IMR-90 (cell line): ENCODE data around the gene XCR1. TPM values are rescaled to one million over a fixed set of nuclear protein-coding genes. Genes with fewer than 3 reads are reported as not detected.

Source experiments
- ATAC-seq: fragments of 200-7000 bp; cut with Tn5 transposase; 2 replicates; pipeline ENCODE4 v1.9.1; 2020; ENCODE audit warnings: low read depth, mild to moderate bottlenecking, moderate library complexity
- BruUV-seq: library from RNA; stranded (reverse); fragments of 400-500 nt; replicated peaks from 2 replicates; lab custom pipeline; 2021; lab: Mats Ljungman, UMichigan
- CTCF ChIA-PET: fragments of 300-600 bp; formaldehyde crosslinking; extraction: SDS; loops from one replicate; lab custom pipeline; 2021; ENCODE audit warnings: antibody characterized with exemption; lab: Yijun Ruan, JAX
- POLR2A ChIA-PET: fragments of 300-600 bp; sonication (Branson Sonifier 250); formaldehyde crosslinking; loops from one replicate; lab custom pipeline; 2022; ENCODE audit warnings: antibody characterized with exemption; ENCODE audit not compliant: unreplicated experiment; lab: Charles Lee
- DNase-seq: peaks from one replicate; pipeline ENCODE4 v3.0.0; 2013
- H2AFZ ChIP-seq: replicated peaks from 2 replicates; pipeline ENCODE3; 2013; ENCODE audit warnings: low read length, mild to moderate bottlenecking; ENCODE audit not compliant: poor library complexity
- H2AK5ac ChIP-seq: 2 replicates; pipeline ENCODE4 v1.6.1; 2013; ENCODE audit warnings: low read depth, low read length, inconsistent platforms
- H2AK9ac ChIP-seq: replicated peaks from 2 replicates; pipeline ENCODE3; 2013; ENCODE audit warnings: mild to moderate bottlenecking, low read depth, low read length, moderate library complexity; ENCODE audit not compliant: poor library complexity
- H2BK120ac ChIP-seq: 2 replicates; pipeline ENCODE4 v1.6.1; 2013; ENCODE audit warnings: low read depth, low read length, inconsistent platforms
- H2BK15ac ChIP-seq: 3 replicates; pipeline ENCODE4 v1.6.1; 2013; ENCODE audit warnings: low read depth, low read length, inconsistent platforms
- H2BK20ac ChIP-seq: 2 replicates; pipeline ENCODE4 v1.6.1; 2013; ENCODE audit warnings: low read depth, mild to moderate bottlenecking, inconsistent platforms, low read length, moderate library complexity
- H2BK5ac ChIP-seq: 2 replicates; pipeline ENCODE4 v1.6.1; 2013; ENCODE audit warnings: mild to moderate bottlenecking, low read depth, low read length, inconsistent platforms; ENCODE audit not compliant: poor library complexity, severe bottlenecking
- H3K14ac ChIP-seq: replicated peaks from 2 replicates; pipeline ENCODE4 v1.6.1; 2013; ENCODE audit warnings: low read depth, low read length, inconsistent platforms
- H3K18ac ChIP-seq: 2 replicates; pipeline ENCODE4 v1.6.1; 2013; ENCODE audit warnings: low read depth, low read length, control low read depth
- H3K23ac ChIP-seq: 2 replicates; pipeline ENCODE4 v1.6.1; 2013; ENCODE audit warnings: low read depth, low read length, inconsistent platforms
- H3K27ac ChIP-seq: 2 replicates; pipeline ENCODE4 v1.5.1; 2013; ENCODE audit warnings: mild to moderate bottlenecking, control low read depth, low read length; ENCODE audit not compliant: insufficient read depth
- H3K27me3 ChIP-seq: 2 replicates; pipeline ENCODE4 v1.6.1; 2013; ENCODE audit warnings: low read length; ENCODE audit not compliant: control insufficient read depth, insufficient read depth
- H3K36me3 ChIP-seq: 2 replicates; pipeline ENCODE4 v1.6.1; 2013; ENCODE audit warnings: low read length, mixed read lengths; ENCODE audit not compliant: control insufficient read depth, insufficient read depth
- H3K4ac ChIP-seq: 2 replicates; pipeline ENCODE4 v1.6.1; 2013; ENCODE audit warnings: low read depth, low read length, inconsistent platforms
- H3K4me1 ChIP-seq: 2 replicates; pipeline ENCODE4 v1.6.1; 2013; ENCODE audit warnings: low read length, mixed read lengths; ENCODE audit not compliant: control insufficient read depth, insufficient read depth
- H3K4me2 ChIP-seq: 2 replicates; pipeline ENCODE4 v1.6.1; 2013; ENCODE audit warnings: low read depth, mild to moderate bottlenecking, control low read depth, low read length, moderate library complexity
- H3K4me3 ChIP-seq: 2 replicates; pipeline ENCODE4 v1.5.1; 2013; ENCODE audit warnings: low read depth, mild to moderate bottlenecking, control low read depth, low read length, moderate library complexity; ENCODE audit not compliant: insufficient read depth
- H3K56ac ChIP-seq: 2 replicates; pipeline ENCODE4 v1.6.1; 2013; ENCODE audit warnings: low read length, inconsistent platforms; ENCODE audit not compliant: insufficient read depth; ENCODE audit errors: extremely low read depth
- H3K79me1 ChIP-seq, 2 experiments: 2 replicates each; pipeline ENCODE4 v1.6.1; 2013; ENCODE audit warnings: low read length in 2 of 2, inconsistent platforms in 1 of 2, low read depth in 1 of 2
- H3K9ac ChIP-seq: 2 replicates; pipeline ENCODE4 v1.6.1; 2013; ENCODE audit warnings: low read depth, low read length, control low read depth
- H3K9me1 ChIP-seq: 2 replicates; pipeline ENCODE4 v1.6.1; 2013; ENCODE audit warnings: low read length, inconsistent platforms; ENCODE audit not compliant: insufficient read depth
- H3K9me3 ChIP-seq: 2 replicates; pipeline ENCODE4 v1.6.1; 2013; ENCODE audit warnings: low read length; ENCODE audit not compliant: control insufficient read depth, insufficient read depth
- H4K20me1 ChIP-seq: 2 replicates; pipeline ENCODE4 v1.6.1; 2013; ENCODE audit warnings: low read length, inconsistent platforms; ENCODE audit not compliant: insufficient read depth
- H4K5ac ChIP-seq: 2 replicates; pipeline ENCODE4 v1.6.1; 2013; ENCODE audit warnings: mild to moderate bottlenecking, low read depth, low read length, control low read depth
- H4K8ac ChIP-seq, 2 experiments: 2 replicates each; pipeline ENCODE4 v1.6.1; 2013; ENCODE audit warnings: low read depth in 2 of 2, low read length in 2 of 2, control low read depth in 1 of 2, inconsistent platforms in 1 of 2
- H4K91ac ChIP-seq: 2 replicates; pipeline ENCODE4 v1.6.1; 2013; ENCODE audit warnings: low read depth, low read length, inconsistent platforms; ENCODE audit not compliant: insufficient read depth
- BHLHE40 ChIP-seq: fragments of 150-350 bp; IDR thresholded peaks from 2 replicates; pipeline ENCODE4 v1.6.1; 2016; ENCODE audit warnings: mild to moderate bottlenecking, low read depth, low read length
- CEBPB ChIP-seq: IDR thresholded peaks from 2 replicates; pipeline ENCODE4 v1.6.1; 2012; ENCODE audit warnings: low read depth, low read length, improper control_type of control experiment
- CHD1 ChIP-seq: IDR thresholded peaks from 2 replicates; pipeline ENCODE4 v1.6.1; 2012; ENCODE audit warnings: low read depth, low read length, improper control_type of control experiment
- CTCF ChIP-seq: conservative IDR thresholded peaks from 2 replicates; pipeline ENCODE4 v1.5.1; 2012; ENCODE audit warnings: mild to moderate bottlenecking, low read depth, low read length, improper control_type of control experiment
- ELK1 ChIP-seq: fragments of 150-350 bp; IDR thresholded peaks from 2 replicates; pipeline ENCODE4 v1.6.1; 2016; ENCODE audit warnings: low read depth, mild to moderate bottlenecking, low read length, moderate library complexity, borderline replicate concordance
- FOS ChIP-seq: fragments of 150-350 bp; IDR thresholded peaks from 2 replicates; pipeline ENCODE4 v1.6.1; 2016; ENCODE audit warnings: low read depth, low read length
- MAFK ChIP-seq: IDR thresholded peaks from 2 replicates; pipeline ENCODE4 v1.6.1; 2012; ENCODE audit warnings: low read depth, low read length, improper control_type of control experiment
- NFE2L2 ChIP-seq: fragments of 150-350 bp; IDR thresholded peaks from 2 replicates; pipeline ENCODE4 v1.6.1; 2016; ENCODE audit warnings: low read depth, mild to moderate bottlenecking, low read length
- POLR2A ChIP-seq: IDR thresholded peaks from 2 replicates; pipeline ENCODE4 v1.6.1; 2012; ENCODE audit warnings: mild to moderate bottlenecking, low read depth, low read length
- RAD21 ChIP-seq: IDR thresholded peaks from 2 replicates; pipeline ENCODE4 v1.6.1; 2012; ENCODE audit warnings: low read length, improper control_type of control experiment
- RFX5 ChIP-seq: IDR thresholded peaks from 2 replicates; pipeline ENCODE4 v1.8.0; 2012; ENCODE audit warnings: low read depth, mild to moderate bottlenecking, low read length, moderate library complexity
- SMC3 ChIP-seq: fragments of 150-350 bp; IDR thresholded peaks from 2 replicates; pipeline ENCODE4 v1.6.1; 2016; ENCODE audit warnings: low read depth, mild to moderate bottlenecking, antibody characterized with exemption, low read length, moderate library complexity
- WGBS, 2 experiments: methylation state at CpG; one replicate each; pipeline versions ENCODE4 v1.1.5 to v1.1.7; 2013; ENCODE audit warnings: missing lambda C conversion rate in 2 of 2; ENCODE audit not compliant: insufficient read length in 1 of 2; ENCODE audit errors: extremely low coverage in 2 of 2; 5-methylcytosine and 5-hydroxymethylcytosine counted together
- dilution Hi-C: fragments of 300-500 bp; cut with HindIII; formaldehyde crosslinking; loops from one replicate; pipeline ENCODE4 v1.14.3; 2018; ENCODE audit warnings: low sequenced_read_pairs; ENCODE audit not compliant: unreplicated experiment
- in situ Hi-C: fragments of 300-500 bp; cut with MboI; formaldehyde crosslinking; loops from 3 replicates; pipeline ENCODE4 v1.14.3; 2019; ENCODE audit warnings: low sequenced_read_pairs, inconsistent platforms, mixed read lengths
- intact Hi-C: fragments of 100-400 bp; cut with micrococcal nuclease; formaldehyde crosslinking; loops from 2 replicates; pipeline ENCODE4 v1.10.0; 2022
- polyA plus RNA-seq, 3 experiments: library from polyadenylated mRNA; depleted of rRNA; stranded (reverse); fragments of >200 nt; gene quantifications; 2 replicates each; pipeline ENCODE4 v1.2.3, GENCODE V29; 2012; ENCODE audit warnings: low replicate concordance in 1 of 3
- total RNA-seq: library from RNA; depleted of rRNA; stranded (reverse); fragments of >200 nt; gene quantifications from 2 replicates; pipeline ENCODE4 v1.2.3, GENCODE V29; 2012
- TF ChIP-seq, protein P1 (sequence below): fragments of 150-350 bp; IDR thresholded peaks from 2 replicates; pipeline ENCODE4 v1.6.1; 2017; ENCODE audit warnings: mild to moderate bottlenecking, antibody characterized with exemption, low read length, low read depth

Gene XCR1
- total and polyA plus RNA-seq, 2 of the 4 experiments (the other 2 are of a cell fraction), result not detected

DNA sequence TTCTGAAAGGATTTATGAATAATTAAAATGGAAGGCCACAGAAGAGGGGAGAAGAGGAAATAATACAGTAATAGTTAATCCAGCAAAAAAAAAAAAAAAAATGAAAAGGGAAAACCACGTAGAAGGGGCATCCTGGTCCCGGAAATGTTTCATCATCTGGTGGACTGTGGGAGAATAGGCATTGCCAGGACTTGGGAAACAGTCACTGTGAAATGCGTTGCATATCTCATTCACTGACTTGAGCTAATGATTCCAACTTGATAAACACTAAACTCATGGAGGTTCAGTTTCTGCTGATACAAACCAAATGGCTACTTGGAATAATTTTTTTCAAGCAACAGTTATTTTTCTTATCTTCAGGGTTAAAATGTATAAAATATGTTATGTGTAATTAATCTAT lies 3.2 kb downstream of the XCR1 start:
- no peaks in the 10 kb centered on the region; the same call in 1 of the 2 replicates for H3K9me1 ChIP-seq
- no peak overlapping the region for H4K8ac ChIP-seq
- no peak for TF ChIP-seq BHLHE40
- TF ChIP-seq MAFK, result no peak
- no peak for TF ChIP-seq FOS
- no peak for TF ChIP-seq POLR2A
- no peak for TF ChIP-seq SMC3
- TF ChIP-seq CEBPB, result no peak
- no peak for TF ChIP-seq RAD21
- TF ChIP-seq CHD1, result no peak
- no peak for TF ChIP-seq NFE2L2
- TF ChIP-seq RFX5, result no peak
- TF ChIP-seq CTCF, result no peak
- no peak for TF ChIP-seq ELK1
- TF ChIP-seq, protein P1, sequence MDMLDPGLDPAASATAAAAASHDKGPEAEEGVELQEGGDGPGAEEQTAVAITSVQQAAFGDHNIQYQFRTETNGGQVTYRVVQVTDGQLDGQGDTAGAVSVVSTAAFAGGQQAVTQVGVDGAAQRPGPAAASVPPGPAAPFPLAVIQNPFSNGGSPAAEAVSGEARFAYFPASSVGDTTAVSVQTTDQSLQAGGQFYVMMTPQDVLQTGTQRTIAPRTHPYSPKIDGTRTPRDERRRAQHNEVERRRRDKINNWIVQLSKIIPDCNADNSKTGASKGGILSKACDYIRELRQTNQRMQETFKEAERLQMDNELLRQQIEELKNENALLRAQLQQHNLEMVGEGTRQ, result no peak
- no peaks in the 10 kb centered on the region for H4K20me1 ChIP-seq
- no peak overlapping the region for H3K4me3 ChIP-seq
- H3K4me1 ChIP-seq, result no peaks in the 10 kb centered on the region
- H3K79me1 ChIP-seq, result no peaks in the 10 kb centered on the region
- no peak overlapping the region for H2AK9ac ChIP-seq
- dilution Hi-C loops (no loop called here), intact Hi-C loops (no loop called here), in situ Hi-C loops (no loop called here)
- H2BK120ac ChIP-seq, result no peak overlapping the region
- no peak overlapping the region for H3K9ac ChIP-seq
- no peak overlapping the region for H4K91ac ChIP-seq
- H3K27me3 ChIP-seq, result peaks cover 6% of the 10 kb centered on the region
- H3K27ac ChIP-seq, result no peak overlapping the region
- POLR2A ChIA-PET, result no interaction called here
- CTCF ChIA-PET, result interaction anchor here (1.1 kb wide), 1 partner anchor 55 kb away, joined by 3 read pairs; no protein-coding TSS in a partner anchor
- DNase-seq, result no peak
- no peak overlapping the region for H3K56ac ChIP-seq
- no TSS peak for BruUV-seq
- H3K4ac ChIP-seq, result no peak overlapping the region
- H2BK20ac ChIP-seq, result no peak overlapping the region
- H2BK15ac ChIP-seq, result no peak overlapping the region
- no peak overlapping the region for H2BK5ac ChIP-seq
- H2AFZ ChIP-seq, result no peak overlapping the region
- no peak overlapping the region for H3K18ac ChIP-seq
- no peak overlapping the region for H3K14ac ChIP-seq
- no peak overlapping the region for H2AK5ac ChIP-seq
- ATAC-seq, result no peak; the same call in 1 of the 2 replicates
- H3K4me2 ChIP-seq, result no peak overlapping the region
- H3K36me3 ChIP-seq, result no peaks in the 10 kb centered on the region
- H4K5ac ChIP-seq, result no peak overlapping the region
- H3K23ac ChIP-seq, result no peak overlapping the region
- WGBS, 2 experiments, result 29% methylated on average over 2 of the region's 3 CpGs; no CpG with 5 or more reads in 1 of the 2 experiments
- H3K9me3 ChIP-seq, result peaks cover 7% of the 10 kb centered on the region
